Measurements from ENCODE around the gene PHOX2A.
"Not testable (repeated sequence)": the region's sequence is repeated elsewhere in the genome, so short reads cannot be mapped to it uniquely, and the experiment has no call there.

PHOX2A gene

DNA sequence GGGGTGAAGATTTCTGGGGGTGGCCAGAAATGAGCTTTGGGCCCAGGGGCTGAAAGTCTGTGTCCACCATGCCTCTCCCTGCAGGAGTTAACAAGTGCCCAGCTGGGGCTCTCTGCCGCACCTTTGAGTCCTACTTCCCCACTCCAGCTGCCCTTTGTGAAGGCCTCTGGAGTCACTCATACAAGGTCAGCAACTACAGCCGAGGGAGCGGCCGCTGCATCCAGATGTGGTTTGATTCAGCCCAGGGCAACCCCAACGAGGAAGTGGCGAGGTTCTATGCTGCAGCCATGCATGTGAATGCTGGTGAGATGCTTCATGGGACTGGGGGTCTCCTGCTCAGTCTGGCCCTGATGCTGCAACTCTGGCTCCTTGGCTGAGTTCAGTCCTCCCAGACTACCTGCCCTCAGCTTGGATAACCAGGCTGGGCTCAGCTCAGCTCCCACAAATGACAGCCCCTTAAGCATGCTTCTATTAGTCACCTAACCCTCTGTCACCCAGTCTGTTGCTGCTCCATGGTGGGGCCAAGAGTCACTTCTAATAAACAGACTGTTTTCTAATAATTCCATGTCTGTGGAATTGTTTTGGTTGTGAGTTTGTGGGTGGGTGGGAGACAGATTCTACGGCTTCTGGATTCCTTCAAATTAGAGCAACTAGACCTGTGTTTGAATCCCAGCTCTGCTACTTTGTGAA, 22.4 kb downstream of the PHOX2A start:
- peak; percentile 39 for DNase-seq

- no peak for DNase-seq
These were observed 23.1 kb downstream of the PHOX2A start for GRCh38 chr11:72220696-72221363.

DNA sequence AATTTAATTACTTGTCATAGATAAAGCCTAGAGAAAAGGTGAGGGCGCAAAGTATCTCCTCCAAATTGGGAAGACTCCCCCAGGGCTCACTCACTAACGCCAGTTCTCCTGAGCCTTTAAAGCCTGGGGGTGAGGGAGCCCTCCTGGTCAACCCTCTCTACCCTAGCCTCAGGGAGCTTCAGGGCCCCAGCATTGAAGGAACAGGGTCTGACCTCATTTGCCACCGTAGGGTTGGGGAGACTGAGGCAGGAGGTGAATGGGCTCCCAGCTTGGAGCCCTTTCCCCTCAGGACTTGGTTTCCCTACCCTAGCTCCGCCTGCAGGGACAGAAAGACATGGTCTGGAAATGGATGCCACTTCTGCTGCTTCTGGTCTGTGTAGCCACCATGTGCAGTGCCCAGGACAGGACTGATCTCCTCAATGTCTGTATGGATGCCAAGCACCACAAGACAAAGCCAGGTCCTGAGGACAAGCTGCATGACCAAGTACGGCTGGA, 25.7 kb downstream of the PHOX2A start:
- no peak for DNase-seq

- no peak for DNase-seq
These were observed 26.1 kb downstream of the PHOX2A start for GRCh38 chr11:72217841-72218240.

- no peak for DNase-seq
These were observed 27.3 kb downstream of the PHOX2A start, which contains the start of gene FOLR2 for GRCh38 chr11:72216638-72217037. FOLR2 (plus strand) TSS chr11:72216794; CDS start chr11:72218585, 1,791 bp downstream.

- DNase-seq: peak; percentile 29
These were observed 34.9 kb downstream of the PHOX2A start for GRCh38 chr11:72209101-72209500.

- DNase-seq: no peak
These were observed 35.7 kb downstream of the PHOX2A start for GRCh38 chr11:72208281-72208680.

DNA sequence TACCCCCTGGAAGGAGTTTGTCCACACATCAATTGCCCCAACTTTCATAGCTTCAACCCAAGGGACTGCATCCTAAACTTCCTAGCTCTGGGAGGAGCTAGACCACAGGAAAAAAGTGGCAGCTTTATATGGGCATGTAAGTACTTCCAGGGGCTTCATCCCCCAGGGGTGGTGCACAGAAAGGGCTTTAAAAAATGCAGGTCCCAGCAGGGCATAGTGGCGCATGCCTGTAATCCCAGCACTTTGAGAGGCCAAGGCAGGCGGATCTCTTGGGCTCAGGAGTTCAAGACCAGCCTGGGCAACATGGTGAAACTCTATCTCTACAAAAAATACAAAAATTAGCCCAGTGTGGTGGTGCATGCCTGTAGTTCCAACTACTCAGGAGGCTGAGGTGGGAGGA, 37.2 kb downstream of the PHOX2A start:
- not testable (repeated sequence) for DNase-seq

DNA sequence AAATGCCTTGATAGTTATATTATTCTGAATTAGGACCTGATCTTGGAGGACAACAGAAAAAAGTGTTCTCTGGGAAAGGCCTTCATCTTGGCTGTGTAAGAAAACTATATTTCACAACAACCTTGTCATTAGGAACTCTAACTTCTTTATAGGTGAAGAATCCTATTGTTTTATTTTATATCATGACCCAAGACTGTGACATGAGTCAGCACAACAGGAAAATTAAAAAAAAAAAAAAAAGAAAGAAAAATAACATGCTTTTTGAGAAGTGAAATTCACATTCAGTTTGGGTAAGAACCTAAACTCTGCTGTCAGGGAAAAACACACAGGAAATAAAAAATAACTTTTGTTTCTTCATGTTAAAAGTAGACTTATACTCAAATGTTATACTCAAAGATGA, 39.1 kb downstream of the PHOX2A start:
- no peak for DNase-seq

DNA sequence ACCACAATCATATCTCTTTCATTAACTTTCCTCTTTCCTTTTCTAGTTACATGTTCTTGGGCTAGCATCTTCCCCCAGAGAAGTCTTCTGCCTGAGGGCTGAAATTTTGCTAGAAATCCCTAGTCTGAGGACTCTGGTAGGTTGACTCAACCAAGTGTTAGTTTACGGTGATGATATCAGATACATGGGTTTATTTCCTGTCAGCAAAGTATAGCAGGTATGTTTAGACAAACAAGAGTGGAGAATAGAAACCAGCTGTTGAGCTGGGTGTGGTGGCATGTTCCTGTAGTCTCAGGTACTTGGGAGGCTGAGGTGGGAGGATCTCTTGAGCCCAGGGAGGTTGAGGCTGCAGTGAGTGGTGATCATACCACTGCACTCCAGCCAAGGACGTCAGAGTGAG, 40.8 kb downstream of the PHOX2A start:
- no peak for DNase-seq

GRCh38 chr11:72202571-72202970, 41.4 kb downstream of the PHOX2A start:
- DNase-seq: no peak

- not testable (repeated sequence) for DNase-seq
These were observed 42.5 kb downstream of the PHOX2A start for GRCh38 chr11:72201445-72201844.

- DNase-seq: no peak
These were observed 48.3 kb downstream of the PHOX2A start for GRCh38 chr11:72195518-72196270.

GRCh38 chr11:72191961-72192381, 52.0 kb downstream of the PHOX2A start, which contains the start of gene FOLR1:
FOLR1 (plus strand) TSS chr11:72192140; CDS start chr11:72192174, 34 bp downstream.
- DNase-seq: no peak

DNA sequence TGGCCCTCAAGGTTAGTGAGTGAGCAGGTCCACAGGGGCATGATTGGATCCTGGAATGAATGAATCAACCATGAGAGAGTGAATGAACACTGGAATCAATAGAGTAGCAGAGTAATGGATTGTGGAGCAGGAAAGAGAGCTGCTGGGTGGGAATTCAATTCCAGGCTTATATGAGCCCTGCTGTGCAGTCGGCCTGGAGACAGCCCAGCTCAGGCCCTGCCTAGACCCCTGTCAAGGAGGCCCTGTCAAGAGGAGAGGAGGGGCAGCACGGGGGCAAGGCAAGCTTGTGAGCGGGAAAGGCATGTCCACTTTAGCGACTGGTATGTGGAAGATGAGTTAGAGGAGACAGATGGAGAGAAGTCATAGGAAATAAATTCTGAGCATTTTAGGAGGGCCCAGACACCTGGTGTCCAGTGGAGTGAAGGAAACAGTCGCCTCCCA, 53.3 kb downstream of the PHOX2A start:
- no peak for DNase-seq

DNA sequence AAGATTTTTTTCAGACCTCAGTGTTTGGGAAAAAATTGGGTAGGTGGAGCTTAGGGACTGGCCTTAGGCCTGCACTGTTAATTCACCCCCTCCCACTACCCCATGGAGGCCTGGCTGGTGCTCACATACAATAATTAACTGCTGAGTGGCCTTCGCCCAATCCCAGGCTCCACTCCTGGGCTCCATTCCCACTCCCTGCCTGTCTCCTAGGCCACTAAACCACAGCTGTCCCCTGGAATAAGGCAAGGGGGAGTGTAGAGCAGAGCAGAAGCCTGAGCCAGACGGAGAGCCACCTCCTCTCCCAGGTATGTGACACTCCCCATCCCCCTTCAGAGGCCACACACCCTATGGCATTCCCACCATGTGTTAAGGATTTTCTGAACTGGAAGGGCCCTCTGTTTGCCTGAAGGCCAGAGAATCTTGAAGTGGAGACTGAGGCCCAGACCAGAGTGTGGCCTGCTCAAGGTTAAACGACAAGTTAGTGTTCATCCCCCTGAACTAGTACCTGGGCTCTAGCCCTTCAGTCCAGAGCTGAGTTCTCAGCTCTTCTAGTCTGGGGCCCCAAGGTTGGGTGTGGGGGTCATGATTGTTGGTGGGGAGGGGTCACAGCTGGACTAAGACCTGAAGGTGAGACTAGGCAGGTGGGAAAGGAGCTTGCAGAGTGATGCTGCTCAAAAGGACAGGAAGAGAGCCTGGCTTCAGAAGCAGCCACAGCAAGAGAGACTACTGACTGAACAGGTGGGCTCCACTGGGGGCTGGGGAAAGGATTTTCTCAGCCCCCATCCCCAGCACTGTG, 54.3 kb downstream of the PHOX2A start:
- DNase-seq: no peak

All from hematopoietic multipotent progenitor cell treated with erythropoietin and hydrocortisone succinate and interleukin-3 and kit ligand, for 6 days (in vitro differentiated cells).